ENCODE measurements around the gene ZEB2. TPM values are rescaled to one million over a fixed set of nuclear protein-coding genes. Genes with fewer than 3 reads are reported as not detected.
A peak's percentile ranks its signal among the peaks of the same experiment; 100 is the strongest.

Gene ZEB2
- total RNA-seq, 1 experiment from 2014 or later, result 1.2 TPM

DNA sequence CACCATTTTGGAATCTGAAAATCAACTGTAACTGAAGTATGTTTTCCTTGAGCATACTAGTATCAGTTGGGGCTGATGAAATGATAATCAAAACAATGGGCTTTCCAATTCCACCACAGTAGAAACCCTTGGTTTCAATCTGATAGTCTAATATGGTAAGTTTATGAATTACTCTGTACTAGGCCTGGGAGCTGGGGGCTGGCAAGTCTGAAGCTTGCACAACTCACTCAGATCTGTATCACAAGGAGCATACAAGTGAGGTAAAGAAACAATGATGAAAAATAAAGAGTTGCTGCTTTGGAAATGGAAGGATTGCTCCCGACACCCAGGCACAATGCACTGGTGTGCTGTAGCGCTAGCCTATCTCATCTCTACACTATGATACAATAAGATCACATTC is 19.4 kb downstream of the ZEB2 start:
- TF ChIP-seq CTCF (conservative IDR thresholded peaks at IDR 0.05), result no peak
- H2AK5ac ChIP-seq (ENCODE audit: insufficient read length, low read length), result no peak overlapping the region
- Mint-ChIP-seq H3K36me3 (ENCODE audit: insufficient read depth in 1 of 3, low read depth in 3 of 3) (no peaks in the 10 kb centered on the region), H3K4me3 (no peak overlapping the region), H3K27me3 (ENCODE audit: low read depth) (peaks cover 9% of the 10 kb centered on the region), H3K4me1 (peaks cover 33 to 40% of the 10 kb centered on the region in 2 experiments), H3K27ac (peak overlapping the region in 1 of 3 experiments; percentile 10; a peak in 1 of 7 replicates), H3K9me3 (no peaks in the 10 kb centered on the region; a peak in 1 of 5 replicates)
- H3T11ph ChIP-seq (ENCODE audit: low read length), result no peak overlapping the region
- H4K91ac ChIP-seq (ENCODE audit: insufficient read length, low read depth, low read length), result no peak overlapping the region
- H3K79me2 ChIP-seq (ENCODE audit: insufficient read depth, low read length), result no peaks in the 10 kb centered on the region
- H3K23me2 ChIP-seq (ENCODE audit: insufficient read length, low read depth, low read length, poor library complexity, severe bottlenecking), result no peaks in the 10 kb centered on the region
- no peak for DNase-seq
- H3K4me2 ChIP-seq (ENCODE audit: insufficient read depth, insufficient read length, low read length), result no peak overlapping the region
- H3K14ac ChIP-seq (ENCODE audit: insufficient read depth, low read length), result no peak overlapping the region
- no peak overlapping the region for H4K8ac ChIP-seq (replicated peaks; ENCODE audit: insufficient read length, low read depth, low read length)
- no peaks in the 10 kb centered on the region for H3K9me3 ChIP-seq (ENCODE audit: control insufficient read depth, low read depth, low read length)
- no peak overlapping the region for H2BK12ac ChIP-seq (ENCODE audit: insufficient read length, low read depth, low read length)
- H4K20me1 ChIP-seq (ENCODE audit: control insufficient read depth, insufficient read depth, insufficient read length), result no peaks in the 10 kb centered on the region
- H3K23ac ChIP-seq (ENCODE audit: insufficient read length, low read depth, low read length), result no peak overlapping the region
- H3K18ac ChIP-seq (ENCODE audit: insufficient read length, low read depth, low read length), result no peak overlapping the region
- H2BK5ac ChIP-seq (ENCODE audit: insufficient read length, low read length), result no peak overlapping the region
- H2BK120ac ChIP-seq (ENCODE audit: low read depth, low read length, poor library complexity, severe bottlenecking), result no peak overlapping the region
- no peak overlapping the region for H2BK15ac ChIP-seq (ENCODE audit: low read depth, low read length)
- no peak overlapping the region for H2BK20ac ChIP-seq (ENCODE audit: low read depth, low read length, poor library complexity, severe bottlenecking)
- no peaks in the 10 kb centered on the region for H3K79me1 ChIP-seq (ENCODE audit: insufficient read depth, low read depth, low read length, poor library complexity, severe bottlenecking)
- no peak overlapping the region for H3K9ac ChIP-seq (ENCODE audit: extremely low read depth, insufficient read length, low read length)
- H3K4ac ChIP-seq (ENCODE audit: low read depth, low read length), result no peak overlapping the region
- no peak overlapping the region for H2AFZ ChIP-seq (ENCODE audit: low read length)
- no peaks in the 10 kb centered on the region for H3K27me3 ChIP-seq (ENCODE audit: insufficient read depth, low read length)
- no peak overlapping the region for H4K5ac ChIP-seq (ENCODE audit: insufficient read length, low read depth, low read length)
- H3K4me1 ChIP-seq (ENCODE audit: insufficient read depth, low read length), result peaks cover 2% of the 10 kb centered on the region; the same call in 1 of the 2 replicates
- no peak overlapping the region for H3K56ac ChIP-seq (ENCODE audit: insufficient read length, low read depth, low read length)
- H3K27ac ChIP-seq (ENCODE audit: insufficient read length, low read depth, low read length), result no peak overlapping the region
- WGBS (ENCODE audit: extremely low coverage, insufficient read length, low lambda C conversion rate), result no CpG with 5 or more reads among the region's 2 CpGs

Measured in H9 (cell line).